WTC11 (cell line): ENCODE results near the gene MYBPH. TPM values are rescaled to one million over a fixed set of nuclear protein-coding genes. Genes with fewer than 3 reads are reported as not detected.

Experiments used
- ATAC-seq: fragments of 200-7000 bp; cut with Tn5 transposase; 2 replicates; pipeline ENCODE4 v1.10.0; 2021; ENCODE audit warnings: mild to moderate bottlenecking, moderate library complexity
- CTCF ChIA-PET: fragments of 300-600 bp; sonication (Branson Sonifier 250); formaldehyde crosslinking; loops from one replicate; lab custom pipeline; 2021; ENCODE audit warnings: antibody characterized with exemption; lab: Charles Lee
- POLR2A ChIA-PET: fragments of 350-600 bp; sonication (Branson Sonifier 250); formaldehyde crosslinking; loops from one replicate; lab custom pipeline; 2021; ENCODE audit warnings: antibody characterized with exemption; lab: Charles Lee
- DNase-seq: peaks from one replicate; pipeline ENCODE4 v3.0.0; 2021; ENCODE audit warnings: low spot score
- H3K27ac Mint-ChIP-seq: 2 replicates; pipeline ENCODE4 v1.8.0; 2021; ENCODE audit warnings: mixed read lengths
- H3K27me3 Mint-ChIP-seq: 2 replicates; pipeline ENCODE4 v1.8.0; 2021; ENCODE audit warnings: low read depth, mild to moderate bottlenecking, moderate library complexity, mixed read lengths
- H3K36me3 Mint-ChIP-seq: 2 replicates; pipeline ENCODE4 v1.8.0; 2021; ENCODE audit warnings: mixed read lengths
- H3K4me1 Mint-ChIP-seq: 2 replicates; pipeline ENCODE4 v1.8.0; 2022; ENCODE audit warnings: mixed read lengths
- H3K4me3 Mint-ChIP-seq: 2 replicates; pipeline ENCODE4 v1.8.0; 2021; ENCODE audit warnings: mild to moderate bottlenecking, moderate library complexity, mixed read lengths
- H3K9me3 Mint-ChIP-seq: 2 replicates; pipeline ENCODE4 v1.8.0; 2021; ENCODE audit warnings: mixed read lengths
- CREB1 ChIP-seq: sonication (generic); formaldehyde crosslinking; IDR thresholded peaks from 2 replicates; pipeline ENCODE4 v1.8.0; 2023; ENCODE audit warnings: mild to moderate bottlenecking, missing genetic modification reagents
- ESRRA ChIP-seq: sonication (generic); formaldehyde crosslinking; IDR thresholded peaks from 2 replicates; pipeline ENCODE4 v1.8.1; 2022; ENCODE audit warnings: mild to moderate bottlenecking, missing genetic modification reagents, borderline replicate concordance
- ETV6 ChIP-seq: sonication (generic); formaldehyde crosslinking; IDR thresholded peaks from 2 replicates; pipeline ENCODE4 v1.8.1; 2022; ENCODE audit warnings: mild to moderate bottlenecking, missing genetic modification reagents
- FOXP1 ChIP-seq: sonication (generic); formaldehyde crosslinking; IDR thresholded peaks from 2 replicates; pipeline ENCODE4 v1.8.0; 2022; ENCODE audit warnings: missing genetic modification reagents, mild to moderate bottlenecking, moderate library complexity, borderline replicate concordance
- HMGA2 ChIP-seq: fragments of 250-450 bp; sonication (Bioruptor Pico); IDR thresholded peaks from 2 replicates; pipeline ENCODE4 v1.4.0; 2021; ENCODE audit warnings: mild to moderate bottlenecking, moderate library complexity
- JUN ChIP-seq: sonication (generic); formaldehyde crosslinking; IDR thresholded peaks from 2 replicates; pipeline ENCODE4 v1.8.0; 2023; ENCODE audit warnings: mild to moderate bottlenecking, missing genetic modification reagents
- MYBL2 ChIP-seq: sonication (generic); formaldehyde crosslinking; IDR thresholded peaks from 2 replicates; pipeline ENCODE4 v1.8.1; 2023; ENCODE audit warnings: mild to moderate bottlenecking, moderate library complexity, missing genetic modification reagents
- NFATC4 ChIP-seq: fragments of 250-450 bp; sonication (Bioruptor Pico); IDR thresholded peaks from 2 replicates; pipeline ENCODE4 v1.9.0; 2021; ENCODE audit warnings: mild to moderate bottlenecking
- NR3C1 ChIP-seq: sonication (generic); formaldehyde crosslinking; conservative IDR thresholded peaks from 2 replicates; pipeline ENCODE4 v1.8.1; 2023; ENCODE audit warnings: low read depth, mild to moderate bottlenecking, missing genetic modification reagents
- OVOL2 ChIP-seq: fragments of 250-450 bp; sonication (Bioruptor Pico); IDR thresholded peaks from 2 replicates; pipeline ENCODE4 v1.9.0; 2021; ENCODE audit warnings: mild to moderate bottlenecking, borderline replicate concordance
- PRRX2 ChIP-seq: fragments of 250-450 bp; sonication (Bioruptor Pico); IDR thresholded peaks from 2 replicates; pipeline ENCODE4 v1.8.0; 2021; ENCODE audit warnings: mild to moderate bottlenecking
- RELA ChIP-seq: sonication (generic); formaldehyde crosslinking; IDR thresholded peaks from 2 replicates; pipeline ENCODE4 v1.8.1; 2022; ENCODE audit warnings: missing genetic modification reagents, mild to moderate bottlenecking, borderline replicate concordance
- TEAD1 ChIP-seq: sonication (generic); formaldehyde crosslinking; IDR thresholded peaks from 2 replicates; pipeline ENCODE4 v1.8.0; 2022; ENCODE audit warnings: mild to moderate bottlenecking, missing genetic modification reagents
- ZNF138 ChIP-seq: sonication (generic); formaldehyde crosslinking; conservative IDR thresholded peaks from 2 replicates; pipeline ENCODE4 v1.8.1; 2022; ENCODE audit warnings: mild to moderate bottlenecking, moderate library complexity, missing genetic modification reagents
- ZNF219 ChIP-seq: sonication (generic); formaldehyde crosslinking; IDR thresholded peaks from 2 replicates; pipeline ENCODE4 v1.8.0; 2023; ENCODE audit warnings: missing genetic modification reagents, mild to moderate bottlenecking, borderline replicate concordance
- ZNF232 ChIP-seq: sonication (generic); formaldehyde crosslinking; IDR thresholded peaks from 2 replicates; pipeline ENCODE4 v1.8.0; 2022; ENCODE audit warnings: mild to moderate bottlenecking, missing genetic modification reagents
- ZNF263 ChIP-seq: sonication (generic); formaldehyde crosslinking; IDR thresholded peaks from 2 replicates; pipeline ENCODE4 v1.8.1; 2022; ENCODE audit warnings: low read depth, mild to moderate bottlenecking, moderate library complexity, missing genetic modification reagents
- ZNF416 ChIP-seq: fragments of 250-450 bp; sonication (Bioruptor Pico); IDR thresholded peaks from 2 replicates; pipeline ENCODE4 v1.9.0; 2021; ENCODE audit warnings: mild to moderate bottlenecking, inconsistent platforms
- total RNA-seq: library from RNA; stranded (reverse); gene quantifications from 3 replicates; pipeline ENCODE4 v1.2.3, GENCODE V29; 2021
- TF ChIP-seq, protein P1 (sequence below): fragments of 250-450 bp; sonication (Bioruptor Pico); IDR thresholded peaks from 2 replicates; pipeline ENCODE4 v2.1.2; 2022; ENCODE audit warnings: mild to moderate bottlenecking, moderate library complexity
- TF ChIP-seq, protein P2 (sequence below): sonication (generic); formaldehyde crosslinking; IDR thresholded peaks from 2 replicates; pipeline ENCODE4 v1.8.1; 2022; ENCODE audit warnings: mild to moderate bottlenecking, missing genetic modification reagents, moderate library complexity, borderline replicate concordance
- TF ChIP-seq, protein P3 (sequence below): fragments of 250-450 bp; sonication (Bioruptor Pico); IDR thresholded peaks from 2 replicates; pipeline ENCODE4 v1.9.0; 2021; ENCODE audit warnings: mild to moderate bottlenecking
- TF ChIP-seq, protein P4 (sequence below): sonication (generic); formaldehyde crosslinking; IDR thresholded peaks from 2 replicates; pipeline ENCODE4 v1.8.1; 2023; ENCODE audit warnings: mild to moderate bottlenecking, moderate library complexity, missing genetic modification reagents
- TF ChIP-seq, protein P5 (sequence below): fragments of 250-450 bp; sonication (Bioruptor Pico); IDR thresholded peaks from 2 replicates; pipeline ENCODE4 v1.9.0; 2021; ENCODE audit warnings: moderate library complexity, mild to moderate bottlenecking, inconsistent platforms, borderline replicate concordance
- TF ChIP-seq, protein P6 (sequence below): sonication (generic); formaldehyde crosslinking; IDR thresholded peaks from 2 replicates; pipeline ENCODE4 v1.8.0; 2022; ENCODE audit warnings: mild to moderate bottlenecking, missing genetic modification reagents
- TF ChIP-seq, protein P7 (sequence below): sonication (generic); formaldehyde crosslinking; IDR thresholded peaks from 2 replicates; pipeline ENCODE4 v1.8.0; 2022; ENCODE audit warnings: mild to moderate bottlenecking, missing genetic modification reagents
- TF ChIP-seq, protein P8 (sequence below): sonication (generic); formaldehyde crosslinking; IDR thresholded peaks from 2 replicates; pipeline ENCODE4 v1.8.1; 2023; ENCODE audit warnings: mild to moderate bottlenecking, missing genetic modification reagents, moderate library complexity

The MYBPH gene
- total RNA-seq, 1 experiment from 2014 or later, result not detected

DNA sequence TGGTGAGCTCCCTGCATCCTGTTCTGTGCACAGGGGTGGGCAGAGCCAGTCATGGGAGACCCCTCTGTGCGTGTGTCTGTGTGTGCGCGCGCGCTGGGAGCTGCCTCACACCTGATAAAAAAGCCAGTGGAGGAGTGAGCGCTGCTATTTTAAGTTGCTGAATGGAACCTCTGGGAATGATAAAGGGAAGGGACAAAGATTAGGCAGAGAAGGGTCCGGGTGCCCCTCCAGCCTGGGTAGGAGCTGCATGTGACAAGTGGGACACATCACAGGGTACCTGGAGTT, 47.3 kb downstream of the MYBPH start:
- H3K27ac Mint-ChIP-seq, result no peak overlapping the region
- H3K36me3 Mint-ChIP-seq, result no peaks in the 10 kb centered on the region
- H3K4me3 Mint-ChIP-seq, result peak overlapping the region; percentile 67
- ATAC-seq (no peak), DNase-seq (no peak)
- H3K27me3 Mint-ChIP-seq, result peaks cover 37% of the 10 kb centered on the region
- peaks cover 33% of the 10 kb centered on the region for H3K4me1 Mint-ChIP-seq
- H3K9me3 Mint-ChIP-seq, result no peaks in the 10 kb centered on the region
- TF ChIP-seq RELA (CRISPR knock-in tag) (no peak), PRRX2 (no peak), NR3C1 (CRISPR knock-in tag) (no peak), OVOL2 (CRISPR knock-in tag) (no peak), ESRRA (CRISPR knock-in tag) (no peak)
- TF ChIP-seq, protein P1, sequence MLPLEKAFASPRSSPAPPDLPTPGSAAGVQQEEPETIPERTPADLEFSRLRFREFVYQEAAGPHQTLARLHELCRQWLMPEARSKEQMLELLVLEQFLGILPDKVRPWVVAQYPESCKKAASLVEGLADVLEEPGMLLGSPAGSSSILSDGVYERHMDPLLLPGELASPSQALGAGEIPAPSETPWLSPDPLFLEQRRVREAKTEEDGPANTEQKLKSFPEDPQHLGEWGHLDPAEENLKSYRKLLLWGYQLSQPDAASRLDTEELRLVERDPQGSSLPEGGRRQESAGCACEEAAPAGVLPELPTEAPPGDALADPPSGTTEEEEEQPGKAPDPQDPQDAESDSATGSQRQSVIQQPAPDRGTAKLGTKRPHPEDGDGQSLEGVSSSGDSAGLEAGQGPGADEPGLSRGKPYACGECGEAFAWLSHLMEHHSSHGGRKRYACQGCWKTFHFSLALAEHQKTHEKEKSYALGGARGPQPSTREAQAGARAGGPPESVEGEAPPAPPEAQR, result no peak
- ChIA-PET POLR2A (interaction anchor here (0.9 to 1.7 kb wide), 3 partner anchors 11 to 20 kb away, joined by 3 to 9 read pairs (median 3); no protein-coding TSS in a partner anchor), CTCF (interaction anchor here (0.6 to 11.1 kb wide), 35 partner anchors 8 to 360 kb away, joined by 3 to 190 read pairs (median 9); partner anchors contain the start of genes CHI3L1, MYBPH, MYOG and PPFIA4)

DNA sequence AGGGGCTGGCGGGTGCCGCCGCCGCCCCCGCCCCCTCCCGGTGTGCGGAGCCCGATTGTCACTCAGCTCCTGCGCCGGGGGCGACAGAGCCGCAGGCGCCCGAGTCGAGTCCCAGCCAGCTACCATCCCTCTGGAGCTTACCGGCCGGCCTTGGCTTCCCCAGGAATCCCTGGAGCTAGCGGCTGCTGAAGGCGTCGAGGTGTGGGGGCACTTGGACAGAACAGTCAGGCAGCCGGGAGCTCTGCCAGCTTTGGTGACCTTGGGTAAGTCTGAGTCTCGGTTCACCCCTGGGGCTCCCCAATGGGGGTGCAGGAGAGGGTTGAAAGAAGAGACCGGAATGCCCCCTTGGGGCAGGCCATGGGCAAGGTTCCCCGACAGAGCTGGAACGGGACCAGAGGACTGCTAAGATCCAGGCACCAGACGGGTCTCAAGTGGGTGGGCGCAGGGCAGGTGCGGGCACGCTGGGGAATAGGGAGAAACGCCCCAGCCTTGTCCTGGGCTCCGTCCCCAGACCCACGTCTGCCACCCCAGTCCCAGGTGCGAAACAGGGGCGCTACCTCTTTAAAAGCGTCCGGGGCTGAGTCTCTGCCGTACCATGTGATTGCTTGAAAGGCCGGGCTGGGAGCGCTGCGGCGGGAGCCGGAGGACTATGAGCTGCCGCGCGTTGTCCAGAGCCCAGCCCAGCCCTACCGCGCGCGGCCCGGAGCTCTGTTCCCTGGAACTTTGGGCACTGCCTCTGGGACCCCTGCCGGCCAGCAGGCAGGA, 47.8 kb downstream of the MYBPH start, which contains the start of gene ADORA1:
Gene ADORA1 (plus strand): TSS at position 61 of the 765 bp plus-strand sequence. CDS start 1,116 bp downstream, outside the sequence.
- H3K9me3 Mint-ChIP-seq, result no peaks in the 10 kb centered on the region
- ATAC-seq (peak; percentile 87), DNase-seq (peak; percentile 80)
- H3K36me3 Mint-ChIP-seq, result no peaks in the 10 kb centered on the region
- no peak within 1 kb of the TSS for H3K27ac Mint-ChIP-seq
- H3K27me3 Mint-ChIP-seq, result peaks cover 37% of the 10 kb centered on the region
- ChIA-PET CTCF (interaction anchor here (0.6 to 11.1 kb wide), 39 partner anchors 8 to 676 kb away, joined by 3 to 190 read pairs (median 6); partner anchors contain the start of genes CHI3L1, MYBPH, MYOG and PPFIA4), POLR2A (interaction anchor here (0.7 to 1.7 kb wide), 5 partner anchors 9 to 45 kb away, joined by 3 to 9 read pairs (median 3); no protein-coding TSS in a partner anchor)
- H3K4me3 Mint-ChIP-seq, result peak within 1 kb of the TSS; percentile 67
- peaks cover 33% of the 10 kb centered on the region for H3K4me1 Mint-ChIP-seq
- no peak for TF ChIP-seq ETV6
- TF ChIP-seq, protein P2, sequence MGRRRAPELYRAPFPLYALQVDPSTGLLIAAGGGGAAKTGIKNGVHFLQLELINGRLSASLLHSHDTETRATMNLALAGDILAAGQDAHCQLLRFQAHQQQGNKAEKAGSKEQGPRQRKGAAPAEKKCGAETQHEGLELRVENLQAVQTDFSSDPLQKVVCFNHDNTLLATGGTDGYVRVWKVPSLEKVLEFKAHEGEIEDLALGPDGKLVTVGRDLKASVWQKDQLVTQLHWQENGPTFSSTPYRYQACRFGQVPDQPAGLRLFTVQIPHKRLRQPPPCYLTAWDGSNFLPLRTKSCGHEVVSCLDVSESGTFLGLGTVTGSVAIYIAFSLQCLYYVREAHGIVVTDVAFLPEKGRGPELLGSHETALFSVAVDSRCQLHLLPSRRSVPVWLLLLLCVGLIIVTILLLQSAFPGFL, result no peak
- TF ChIP-seq, protein P3, sequence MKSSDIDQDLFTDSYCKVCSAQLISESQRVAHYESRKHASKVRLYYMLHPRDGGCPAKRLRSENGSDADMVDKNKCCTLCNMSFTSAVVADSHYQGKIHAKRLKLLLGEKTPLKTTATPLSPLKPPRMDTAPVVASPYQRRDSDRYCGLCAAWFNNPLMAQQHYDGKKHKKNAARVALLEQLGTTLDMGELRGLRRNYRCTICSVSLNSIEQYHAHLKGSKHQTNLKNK (CRISPR knock-in tag), result no peak
- TF ChIP-seq MYBL2 (CRISPR knock-in tag), result no peak
- TF ChIP-seq, protein P4, sequence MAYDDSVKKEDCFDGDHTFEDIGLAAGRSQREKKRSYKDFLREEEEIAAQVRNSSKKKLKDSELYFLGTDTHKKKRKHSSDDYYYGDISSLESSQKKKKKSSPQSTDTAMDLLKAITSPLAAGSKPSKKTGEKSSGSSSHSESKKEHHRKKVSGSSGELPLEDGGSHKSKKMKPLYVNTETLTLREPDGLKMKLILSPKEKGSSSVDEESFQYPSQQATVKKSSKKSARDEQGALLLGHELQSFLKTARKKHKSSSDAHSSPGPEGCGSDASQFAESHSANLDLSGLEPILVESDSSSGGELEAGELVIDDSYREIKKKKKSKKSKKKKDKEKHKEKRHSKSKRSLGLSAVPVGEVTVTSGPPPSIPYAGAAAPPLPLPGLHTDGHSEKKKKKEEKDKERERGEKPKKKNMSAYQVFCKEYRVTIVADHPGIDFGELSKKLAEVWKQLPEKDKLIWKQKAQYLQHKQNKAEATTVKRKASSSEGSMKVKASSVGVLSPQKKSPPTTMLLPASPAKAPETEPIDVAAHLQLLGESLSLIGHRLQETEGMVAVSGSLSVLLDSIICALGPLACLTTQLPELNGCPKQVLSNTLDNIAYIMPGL (CRISPR knock-in tag), result no peak
- TF ChIP-seq, protein P5, sequence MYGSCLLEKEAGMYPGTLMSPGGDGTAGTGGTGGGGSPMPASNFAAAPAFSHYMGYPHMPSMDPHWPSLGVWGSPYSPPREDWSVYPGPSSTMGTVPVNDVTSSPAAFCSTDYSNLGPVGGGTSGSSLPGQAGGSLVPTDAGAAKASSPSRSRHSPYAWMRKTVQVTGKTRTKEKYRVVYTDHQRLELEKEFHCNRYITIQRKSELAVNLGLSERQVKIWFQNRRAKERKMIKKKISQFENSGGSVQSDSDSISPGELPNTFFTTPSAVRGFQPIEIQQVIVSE (CRISPR knock-in tag), result no peak
- TF ChIP-seq, protein P6, sequence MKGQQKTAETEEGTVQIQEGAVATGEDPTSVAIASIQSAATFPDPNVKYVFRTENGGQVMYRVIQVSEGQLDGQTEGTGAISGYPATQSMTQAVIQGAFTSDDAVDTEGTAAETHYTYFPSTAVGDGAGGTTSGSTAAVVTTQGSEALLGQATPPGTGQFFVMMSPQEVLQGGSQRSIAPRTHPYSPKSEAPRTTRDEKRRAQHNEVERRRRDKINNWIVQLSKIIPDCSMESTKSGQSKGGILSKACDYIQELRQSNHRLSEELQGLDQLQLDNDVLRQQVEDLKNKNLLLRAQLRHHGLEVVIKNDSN (CRISPR knock-in tag), result peak; percentile 76
- no peak for TF ChIP-seq HMGA2
- TF ChIP-seq ZNF138 (CRISPR knock-in tag), result 0 out of 2 replicates have a peak, but pooled peaks have one; percentile 42
- TF ChIP-seq NFATC4 (CRISPR knock-in tag), result no peak
- TF ChIP-seq ZNF416 (CRISPR knock-in tag), result no peak
- no peak for TF ChIP-seq JUN
- no peak for TF ChIP-seq ZNF219 (CRISPR knock-in tag)
- no peak for TF ChIP-seq CREB1 (CRISPR knock-in tag)
- TF ChIP-seq, protein P7, sequence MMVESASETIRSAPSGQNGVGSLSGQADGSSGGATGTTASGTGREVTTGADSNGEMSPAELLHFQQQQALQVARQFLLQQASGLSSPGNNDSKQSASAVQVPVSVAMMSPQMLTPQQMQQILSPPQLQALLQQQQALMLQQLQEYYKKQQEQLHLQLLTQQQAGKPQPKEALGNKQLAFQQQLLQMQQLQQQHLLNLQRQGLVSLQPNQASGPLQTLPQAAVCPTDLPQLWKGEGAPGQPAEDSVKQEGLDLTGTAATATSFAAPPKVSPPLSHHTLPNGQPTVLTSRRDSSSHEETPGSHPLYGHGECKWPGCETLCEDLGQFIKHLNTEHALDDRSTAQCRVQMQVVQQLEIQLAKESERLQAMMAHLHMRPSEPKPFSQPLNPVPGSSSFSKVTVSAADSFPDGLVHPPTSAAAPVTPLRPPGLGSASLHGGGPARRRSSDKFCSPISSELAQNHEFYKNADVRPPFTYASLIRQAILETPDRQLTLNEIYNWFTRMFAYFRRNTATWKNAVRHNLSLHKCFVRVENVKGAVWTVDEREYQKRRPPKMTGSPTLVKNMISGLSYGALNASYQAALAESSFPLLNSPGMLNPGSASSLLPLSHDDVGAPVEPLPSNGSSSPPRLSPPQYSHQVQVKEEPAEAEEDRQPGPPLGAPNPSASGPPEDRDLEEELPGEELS (CRISPR knock-in tag), result no peak
- TF ChIP-seq, protein P8, sequence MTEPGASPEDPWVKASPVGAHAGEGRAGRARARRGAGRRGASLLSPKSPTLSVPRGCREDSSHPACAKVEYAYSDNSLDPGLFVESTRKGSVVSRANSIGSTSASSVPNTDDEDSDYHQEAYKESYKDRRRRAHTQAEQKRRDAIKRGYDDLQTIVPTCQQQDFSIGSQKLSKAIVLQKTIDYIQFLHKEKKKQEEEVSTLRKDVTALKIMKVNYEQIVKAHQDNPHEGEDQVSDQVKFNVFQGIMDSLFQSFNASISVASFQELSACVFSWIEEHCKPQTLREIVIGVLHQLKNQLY (CRISPR knock-in tag), result no peak
- TF ChIP-seq TEAD1 (CRISPR knock-in tag), result 0 out of 2 replicates have a peak, but pooled peaks have one; percentile 33
- no peak for TF ChIP-seq ZNF263 (CRISPR knock-in tag)
- no peak for TF ChIP-seq ZNF232 (CRISPR knock-in tag)
- peak; percentile 51; the same call in 1 of the 2 replicates for TF ChIP-seq FOXP1 (CRISPR knock-in tag)
